ENCODE data around the gene HIP1. TPM values are rescaled to one million over a fixed set of nuclear protein-coding genes. Genes with fewer than 3 reads are reported as not detected.
"Not testable (repeated sequence)": the region's sequence is repeated elsewhere in the genome, so short reads cannot be mapped to it uniquely, and the experiment has no call there.

Gene HIP1
- total RNA-seq, 2 experiments from 2014 or later = 2.1 to 2.3 TPM

GRCh38 chr7:75575488-75576121 lies 163.1 kb downstream of the HIP1 start:
- H3K27ac Mint-ChIP-seq = no peak overlapping the region
- H3K9me3 Mint-ChIP-seq = no peaks in the 10 kb centered on the region
- H3K36me3 Mint-ChIP-seq (ENCODE audit: low read depth) = no peaks in the 10 kb centered on the region
- intact Hi-C loops (cut with micrococcal nuclease) = no loop called here
- DNase-seq = no peak
- no peaks in the 10 kb centered on the region for H3K27me3 Mint-ChIP-seq (ENCODE audit: low read depth)
- H3K4me3 Mint-ChIP-seq = no peak overlapping the region
- CTCF ChIA-PET = no interaction called here
- no peaks in the 10 kb centered on the region for H3K4me1 Mint-ChIP-seq (ENCODE audit: low read depth)

GRCh38 chr7:75573477-75574019 lies 165.2 kb downstream of the HIP1 start:
- no peaks in the 10 kb centered on the region for H3K36me3 Mint-ChIP-seq (ENCODE audit: low read depth)
- H3K4me1 Mint-ChIP-seq (ENCODE audit: low read depth) = no peaks in the 10 kb centered on the region
- CTCF ChIA-PET = interaction anchor here (0.7 kb wide), 1 partner anchor 317 kb away, joined by 3 read pairs; no protein-coding TSS in a partner anchor
- H3K4me3 Mint-ChIP-seq = no peak overlapping the region
- no peak for DNase-seq
- no peaks in the 10 kb centered on the region for H3K9me3 Mint-ChIP-seq
- H3K27me3 Mint-ChIP-seq (ENCODE audit: low read depth) = no peaks in the 10 kb centered on the region
- intact Hi-C loops (cut with micrococcal nuclease) = no loop called here
- no peak overlapping the region for H3K27ac Mint-ChIP-seq

GRCh38 chr7:75572814-75573213 lies 165.9 kb downstream of the HIP1 start:
- no peak overlapping the region for H3K4me3 Mint-ChIP-seq
- no peaks in the 10 kb centered on the region for H3K27me3 Mint-ChIP-seq (ENCODE audit: low read depth)
- no peaks in the 10 kb centered on the region for H3K36me3 Mint-ChIP-seq (ENCODE audit: low read depth)
- H3K9me3 Mint-ChIP-seq = no peaks in the 10 kb centered on the region
- intact Hi-C loops (cut with micrococcal nuclease) = no loop called here
- no peak for DNase-seq
- no peaks in the 10 kb centered on the region for H3K4me1 Mint-ChIP-seq (ENCODE audit: low read depth)
- H3K27ac Mint-ChIP-seq = no peak overlapping the region
- CTCF ChIA-PET = interaction anchor here (0.7 kb wide), 1 partner anchor 318 kb away, joined by 3 read pairs; no protein-coding TSS in a partner anchor

GRCh38 chr7:75572396-75572795 lies 166.3 kb downstream of the HIP1 start:
- intact Hi-C loops (cut with micrococcal nuclease) = no loop called here
- no peak overlapping the region for H3K27ac Mint-ChIP-seq
- DNase-seq = no peak
- no peaks in the 10 kb centered on the region for H3K36me3 Mint-ChIP-seq (ENCODE audit: low read depth)
- no peak overlapping the region for H3K4me3 Mint-ChIP-seq
- CTCF ChIA-PET = interaction anchor here (0.6 kb wide), 1 partner anchor 433 kb away, joined by 3 read pairs; no protein-coding TSS in a partner anchor
- H3K9me3 Mint-ChIP-seq = no peaks in the 10 kb centered on the region
- H3K4me1 Mint-ChIP-seq (ENCODE audit: low read depth) = no peaks in the 10 kb centered on the region
- H3K27me3 Mint-ChIP-seq (ENCODE audit: low read depth) = no peaks in the 10 kb centered on the region

- CTCF ChIA-PET = interaction anchor here (0.7 kb wide), 1 partner anchor 10 kb away, joined by 3 read pairs; no protein-coding TSS in a partner anchor
- H3K27me3 Mint-ChIP-seq (ENCODE audit: low read depth) = no peaks in the 10 kb centered on the region
- no peak overlapping the region for H3K4me3 Mint-ChIP-seq
- no peaks in the 10 kb centered on the region for H3K36me3 Mint-ChIP-seq (ENCODE audit: low read depth)
- H3K9me3 Mint-ChIP-seq = no peaks in the 10 kb centered on the region
- intact Hi-C loops (cut with micrococcal nuclease) = no loop called here
- H3K27ac Mint-ChIP-seq = no peak overlapping the region
- H3K4me1 Mint-ChIP-seq (ENCODE audit: low read depth) = no peaks in the 10 kb centered on the region
- no peak for DNase-seq
These were observed 167.5 kb downstream of the HIP1 start for GRCh38 chr7:75571209-75571608.

- H3K9me3 Mint-ChIP-seq; H3K4me1 Mint-ChIP-seq (ENCODE audit: low read depth); H3K27me3 Mint-ChIP-seq (ENCODE audit: low read depth); CTCF ChIA-PET; H3K27ac Mint-ChIP-seq; H3K36me3 Mint-ChIP-seq (ENCODE audit: low read depth); intact Hi-C loops (cut with micrococcal nuclease); DNase-seq; H3K4me3 Mint-ChIP-seq: not testable (repeated sequence)
These were observed 169.0 kb downstream of the HIP1 start for GRCh38 chr7:75569629-75570282.

- H3K4me1 Mint-ChIP-seq (ENCODE audit: low read depth) = no peaks in the 10 kb centered on the region
- H3K9me3 Mint-ChIP-seq = no peaks in the 10 kb centered on the region
- H3K4me3 Mint-ChIP-seq = no peak overlapping the region
- H3K27me3 Mint-ChIP-seq (ENCODE audit: low read depth) = no peaks in the 10 kb centered on the region
- intact Hi-C loops (cut with micrococcal nuclease) = no loop called here
- no peak overlapping the region for H3K27ac Mint-ChIP-seq
- CTCF ChIA-PET = no interaction called here
- DNase-seq = no peak
- peaks cover 4% of the 10 kb centered on the region for H3K36me3 Mint-ChIP-seq (ENCODE audit: low read depth)
These were observed 170.7 kb downstream of the HIP1 start for GRCh38 chr7:75567948-75568595.

GRCh38 chr7:75565132-75565837 lies 173.5 kb downstream of the HIP1 start:
- Mint-ChIP-seq H3K27me3 (ENCODE audit: low read depth) (no peaks in the 10 kb centered on the region), H3K27ac (no peak overlapping the region), H3K4me1 (ENCODE audit: low read depth) (no peaks in the 10 kb centered on the region), H3K36me3 (ENCODE audit: low read depth) (peaks cover 16% of the 10 kb centered on the region), H3K4me3 (no peak overlapping the region), H3K9me3 (peaks cover 9% of the 10 kb centered on the region)
- intact Hi-C loops (cut with micrococcal nuclease) = no loop called here
- DNase-seq = no peak
- CTCF ChIA-PET = no interaction called here

- Mint-ChIP-seq H3K4me1 (ENCODE audit: low read depth) (no peaks in the 10 kb centered on the region), H3K36me3 (ENCODE audit: low read depth) (peaks cover 16% of the 10 kb centered on the region), H3K9me3 (peaks cover 9% of the 10 kb centered on the region), H3K4me3 (no peak overlapping the region), H3K27me3 (ENCODE audit: low read depth) (no peaks in the 10 kb centered on the region), H3K27ac (no peak overlapping the region)
- DNase-seq = no peak
- intact Hi-C loops (cut with micrococcal nuclease) = no loop called here
- CTCF ChIA-PET = interaction anchor here (0.6 kb wide), 1 partner anchor 77 kb away, joined by 3 read pairs; no protein-coding TSS in a partner anchor
These were observed 175.6 kb downstream of the HIP1 start for GRCh38 chr7:75563171-75563570.

GRCh38 chr7:75559976-75560365 lies 178.8 kb downstream of the HIP1 start:
- peaks cover 9% of the 10 kb centered on the region for H3K9me3 Mint-ChIP-seq
- H3K4me1 Mint-ChIP-seq (ENCODE audit: low read depth) = no peaks in the 10 kb centered on the region
- no peak for DNase-seq
- intact Hi-C loops (cut with micrococcal nuclease) = no loop called here
- no peak overlapping the region for H3K4me3 Mint-ChIP-seq
- CTCF ChIA-PET = no interaction called here
- H3K27me3 Mint-ChIP-seq (ENCODE audit: low read depth) = no peaks in the 10 kb centered on the region
- H3K36me3 Mint-ChIP-seq (ENCODE audit: low read depth) = peaks cover 16% of the 10 kb centered on the region
- H3K27ac Mint-ChIP-seq = no peak overlapping the region

GRCh38 chr7:75559355-75559975 lies 179.3 kb downstream of the HIP1 start:
- Mint-ChIP-seq H3K36me3 (ENCODE audit: low read depth) (peaks cover 16% of the 10 kb centered on the region), H3K4me3 (no peak overlapping the region), H3K9me3 (peaks cover 9% of the 10 kb centered on the region), H3K4me1 (ENCODE audit: low read depth) (no peaks in the 10 kb centered on the region), H3K27ac (no peak overlapping the region), H3K27me3 (ENCODE audit: low read depth) (no peaks in the 10 kb centered on the region)
- DNase-seq = no peak
- intact Hi-C loops (cut with micrococcal nuclease) = no loop called here
- CTCF ChIA-PET = no interaction called here

- CTCF ChIA-PET; H3K27ac Mint-ChIP-seq; H3K36me3 Mint-ChIP-seq (ENCODE audit: low read depth); H3K27me3 Mint-ChIP-seq (ENCODE audit: low read depth); intact Hi-C loops (cut with micrococcal nuclease); H3K9me3 Mint-ChIP-seq; DNase-seq; H3K4me3 Mint-ChIP-seq; H3K4me1 Mint-ChIP-seq (ENCODE audit: low read depth): not testable (repeated sequence)
These were observed 181.9 kb downstream of the HIP1 start for GRCh38 chr7:75556835-75557234.
